NCI-H524 treated with DMSO at 0.1 percent for 48 hours (cell line): ENCODE results near the gene GSE1.

ENCODE experiments used
- DNase-seq: peaks from one replicate; lab custom pipeline; 2025; lab: John Stamatoyannopoulos, UW

Gene GSE1

GRCh38 chr16:85678821-85679220 lies 65.7 kb downstream of the GSE1 start:
- DNase-seq = no peak

- no peak for DNase-seq
Observed at GRCh38 chr16:85679870-85680269, 66.7 kb downstream of the GSE1 start.

GRCh38 chr16:85680352-85680944 lies 67.3 kb downstream of the GSE1 start:
- DNase-seq = no peak

GRCh38 chr16:85681255-85681654 lies 68.1 kb downstream of the GSE1 start:
- DNase-seq = no peak

GRCh38 chr16:85682516-85682915 lies 69.4 kb downstream of the GSE1 start:
- DNase-seq = no peak

GRCh38 chr16:85683363-85683762 lies 70.2 kb downstream of the GSE1 start:
- DNase-seq = no peak

- no peak for DNase-seq
Observed at GRCh38 chr16:85685251-85685650, 72.1 kb downstream of the GSE1 start.

- no peak for DNase-seq
Observed at GRCh38 chr16:85686912-85687591, 73.9 kb downstream of the GSE1 start.

- no peak for DNase-seq
Observed at GRCh38 chr16:85687651-85688471, 74.7 kb downstream of the GSE1 start.

GRCh38 chr16:85688586-85689284 lies 75.6 kb downstream of the GSE1 start, which contains the start of gene GINS2:
TSS of gene GINS2 (minus strand) at chr16:85688954. CDS start at chr16:85688898, 56 bp downstream.
- peak; percentile 61 for DNase-seq

GRCh38 chr16:85689285-85689949 lies 76.3 kb downstream of the GSE1 start:
- no peak for DNase-seq

GRCh38 chr16:85689950-85690320 lies 76.8 kb downstream of the GSE1 start:
- DNase-seq = no peak

GRCh38 chr16:85690469-85691064 lies 77.4 kb downstream of the GSE1 start:
- no peak for DNase-seq

- DNase-seq = no peak
Observed at GRCh38 chr16:85695196-85696128, 82.3 kb downstream of the GSE1 start.

- DNase-seq = no peak
Observed at GRCh38 chr16:85696781-85697180, 83.7 kb downstream of the GSE1 start.

GRCh38 chr16:85697431-85697830 lies 84.3 kb downstream of the GSE1 start:
- DNase-seq = no peak

GRCh38 chr16:85698459-85698891 lies 85.4 kb downstream of the GSE1 start:
- no peak for DNase-seq

- no peak for DNase-seq
Observed at GRCh38 chr16:85698935-85699558, 85.9 kb downstream of the GSE1 start.

GRCh38 chr16:85699628-85700027 lies 86.5 kb downstream of the GSE1 start:
- DNase-seq = no peak

GRCh38 chr16:85704011-85704410 lies 90.9 kb downstream of the GSE1 start:
- no peak for DNase-seq
